GM18507 (cell line): ENCODE data around the gene PPP3R2.
A peak's percentile ranks its signal among the peaks of the same experiment; 100 is the strongest.
"Not testable (repeated sequence)": the region's sequence is repeated elsewhere in the genome, so short reads cannot be mapped to it uniquely, and the experiment has no call there.

Experiments
- DNase-seq: peaks from one replicate; pipeline ENCODE4 v3.0.0; 2011; ENCODE audit warnings: low read depth; ENCODE audit not compliant: insufficient read length; ENCODE audit errors: extremely low spot score
- FAIRE-seq: peaks from 2 replicates; lab custom pipeline; 2011; peaks lifted over from hg19 to GRCh38; lab: Jason Lieb, UNC

PPP3R2 gene

GRCh38 chr9:101591787-101592446, 2.9 kb downstream of the PPP3R2 start:
- no peak for FAIRE-seq
- no peak for DNase-seq

- DNase-seq (no peak), FAIRE-seq (no peak)
Observed at GRCh38 chr9:101590901-101591300, 3.9 kb downstream of the PPP3R2 start.

GRCh38 chr9:101590074-101590473, 4.7 kb downstream of the PPP3R2 start:
- FAIRE-seq, DNase-seq: not testable (repeated sequence)

- FAIRE-seq: no peak
- no peak for DNase-seq
Observed at GRCh38 chr9:101587332-101588043, 7.3 kb downstream of the PPP3R2 start.

- DNase-seq: no peak
- no peak for FAIRE-seq
Observed at GRCh38 chr9:101586651-101587050, 8.1 kb downstream of the PPP3R2 start.

- FAIRE-seq (no peak), DNase-seq (no peak)
Observed at GRCh38 chr9:101585740-101586139, 9.0 kb downstream of the PPP3R2 start.

GRCh38 chr9:101582553-101582952, 12.2 kb downstream of the PPP3R2 start:
- DNase-seq: no peak
- no peak for FAIRE-seq

GRCh38 chr9:101579711-101580545, 14.8 kb downstream of the PPP3R2 start:
- FAIRE-seq: no peak
- DNase-seq: no peak

GRCh38 chr9:101578378-101578777, 16.4 kb downstream of the PPP3R2 start:
- DNase-seq (no peak), FAIRE-seq (no peak)

- FAIRE-seq (no peak), DNase-seq (no peak)
Observed at GRCh38 chr9:101574731-101575333, 19.9 kb downstream of the PPP3R2 start.

GRCh38 chr9:101572316-101572715, 22.5 kb downstream of the PPP3R2 start:
- FAIRE-seq: no peak

GRCh38 chr9:101571114-101571513, 23.7 kb downstream of the PPP3R2 start:
- FAIRE-seq (no peak), DNase-seq (no peak)

More at GRCh38 chr9:101572316-101572715, 22.5 kb downstream of the PPP3R2 start:
- no peak for DNase-seq

- FAIRE-seq (no peak), DNase-seq (no peak)
Observed at GRCh38 chr9:101569741-101570501, 24.8 kb downstream of the PPP3R2 start.

GRCh38 chr9:101567725-101568350, 26.9 kb downstream of the PPP3R2 start:
- no peak for FAIRE-seq
- no peak for DNase-seq

- DNase-seq (no peak), FAIRE-seq (peak; percentile 65)
Observed at GRCh38 chr9:101566904-101567724, 27.7 kb downstream of the PPP3R2 start.

- no peak for DNase-seq
- no peak for FAIRE-seq
Observed at GRCh38 chr9:101564252-101564651, 30.5 kb downstream of the PPP3R2 start.

GRCh38 chr9:101562966-101563365, 31.8 kb downstream of the PPP3R2 start:
- DNase-seq (no peak), FAIRE-seq (no peak)

GRCh38 chr9:101561740-101562139, 33.0 kb downstream of the PPP3R2 start:
- no peak for FAIRE-seq

More at GRCh38 chr9:101561740-101562139, 33.0 kb downstream of the PPP3R2 start:
- DNase-seq: no peak
